GM11168 (cell line): ENCODE data around the gene MPIG6B.

Source experiments
- in situ Hi-C: fragments of 300-500 bp; cut with MboI; formaldehyde crosslinking; loops from one replicate; pipeline ENCODE4 v1.12.0; 2022; ENCODE audit warnings: low sequenced_read_pairs; ENCODE audit not compliant: unreplicated experiment

MPIG6B gene

DNA sequence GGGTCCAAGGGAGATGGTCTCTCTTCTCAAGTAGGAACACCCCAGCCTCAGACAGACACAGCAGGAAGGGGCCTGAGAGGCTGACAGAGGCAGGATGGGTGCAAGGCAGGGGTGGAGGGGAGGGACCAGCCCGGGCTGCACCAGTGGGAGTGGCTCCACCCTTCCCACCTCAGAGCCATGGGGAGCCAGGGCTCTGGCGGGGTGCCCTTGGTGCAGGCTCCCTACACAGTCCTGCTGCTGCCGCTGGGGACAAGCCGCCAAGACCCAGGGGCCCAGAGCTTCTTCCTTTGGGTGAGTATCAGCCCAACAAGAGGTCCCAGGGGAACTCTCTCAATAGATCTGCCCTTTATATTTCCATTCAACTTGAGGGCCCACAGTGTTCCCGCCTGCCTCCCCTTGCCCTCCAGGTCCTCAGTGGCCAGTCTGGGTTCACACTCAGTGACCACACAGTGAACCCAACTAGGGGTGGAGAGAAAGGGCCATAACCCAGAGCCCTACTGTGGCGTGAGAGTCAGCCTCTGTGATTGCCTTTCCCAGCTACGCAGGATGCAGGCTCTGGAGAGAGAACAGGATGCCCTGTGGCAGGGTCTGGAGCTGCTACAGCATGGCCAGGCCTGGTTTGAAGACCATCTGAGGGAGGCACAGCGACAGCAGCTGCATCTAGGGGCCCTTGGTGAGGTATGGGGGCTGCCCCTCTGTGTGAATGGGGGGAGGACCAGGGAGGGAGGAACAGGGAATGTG, 39.9 kb downstream of the MPIG6B start:
- in situ Hi-C loops: loop anchor here (10.0 kb wide), 1 partner anchor 78 kb away; the partner anchor contains the start of gene LY6G5C

DNA sequence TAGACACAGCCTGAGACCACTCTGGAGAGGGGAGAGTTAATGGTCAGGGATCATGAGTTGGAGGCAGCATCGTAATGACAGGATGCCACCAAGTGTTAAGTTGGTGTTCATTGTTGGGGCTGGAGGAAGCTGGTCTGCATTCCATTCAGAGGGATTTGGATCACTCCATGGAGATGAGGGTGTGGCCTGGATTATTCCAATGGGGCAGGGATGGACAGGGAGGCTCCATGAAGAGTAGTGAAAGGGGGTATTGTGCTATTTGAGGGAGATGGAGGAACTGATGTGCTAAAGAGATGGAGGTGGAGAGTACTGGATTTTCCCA, 40.4 kb downstream of the MPIG6B start:
- in situ Hi-C loops: loop anchor here (10.0 kb wide), 1 partner anchor 79 kb away; the partner anchor contains the start of gene LY6G5C

DNA sequence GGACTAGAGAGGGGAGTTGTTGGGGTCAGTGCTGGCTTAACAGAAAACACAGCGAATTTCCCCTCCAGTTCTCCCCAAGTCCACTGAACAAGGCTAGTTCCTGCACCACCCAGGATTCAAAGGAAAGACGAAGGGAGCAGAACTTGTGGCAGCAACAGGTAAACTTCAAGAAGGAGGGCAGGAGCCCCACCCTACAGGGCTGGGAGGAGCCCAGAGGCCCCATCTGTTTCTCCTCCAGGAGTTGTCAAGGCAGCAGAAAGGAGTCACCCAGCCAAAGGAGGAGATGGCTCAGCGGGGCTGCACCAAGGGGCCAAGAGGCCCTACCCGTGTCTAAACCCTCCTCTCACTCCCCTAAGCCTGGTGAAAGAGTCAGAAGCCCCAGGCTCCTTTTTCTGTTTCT, 41.0 kb downstream of the MPIG6B start:
- in situ Hi-C loops: loop anchor here (10.0 kb wide), 1 partner anchor 79 kb away; the partner anchor contains the start of gene LY6G5C

DNA sequence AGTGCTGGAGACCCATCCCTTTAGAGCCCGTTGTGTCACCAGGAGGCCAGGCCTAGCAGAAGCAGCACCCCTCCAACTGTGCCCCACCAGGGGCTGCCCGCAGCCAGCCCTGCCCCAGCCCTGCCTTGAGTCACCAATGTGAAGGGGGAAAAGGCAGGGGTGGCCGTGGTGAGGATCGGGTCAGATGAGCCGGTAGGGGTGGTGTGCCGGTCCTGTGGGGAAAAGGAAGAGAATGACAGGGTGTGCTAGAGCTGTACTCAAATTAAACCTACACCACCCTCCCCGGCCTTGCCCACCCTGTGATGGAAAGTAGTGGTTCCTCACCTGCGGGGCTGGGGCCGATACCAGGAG, 42.4 kb downstream of the MPIG6B start:
- in situ Hi-C loops: loop anchor here (10.0 kb wide), 1 partner anchor 81 kb away; the partner anchor contains the start of gene LY6G5C

DNA sequence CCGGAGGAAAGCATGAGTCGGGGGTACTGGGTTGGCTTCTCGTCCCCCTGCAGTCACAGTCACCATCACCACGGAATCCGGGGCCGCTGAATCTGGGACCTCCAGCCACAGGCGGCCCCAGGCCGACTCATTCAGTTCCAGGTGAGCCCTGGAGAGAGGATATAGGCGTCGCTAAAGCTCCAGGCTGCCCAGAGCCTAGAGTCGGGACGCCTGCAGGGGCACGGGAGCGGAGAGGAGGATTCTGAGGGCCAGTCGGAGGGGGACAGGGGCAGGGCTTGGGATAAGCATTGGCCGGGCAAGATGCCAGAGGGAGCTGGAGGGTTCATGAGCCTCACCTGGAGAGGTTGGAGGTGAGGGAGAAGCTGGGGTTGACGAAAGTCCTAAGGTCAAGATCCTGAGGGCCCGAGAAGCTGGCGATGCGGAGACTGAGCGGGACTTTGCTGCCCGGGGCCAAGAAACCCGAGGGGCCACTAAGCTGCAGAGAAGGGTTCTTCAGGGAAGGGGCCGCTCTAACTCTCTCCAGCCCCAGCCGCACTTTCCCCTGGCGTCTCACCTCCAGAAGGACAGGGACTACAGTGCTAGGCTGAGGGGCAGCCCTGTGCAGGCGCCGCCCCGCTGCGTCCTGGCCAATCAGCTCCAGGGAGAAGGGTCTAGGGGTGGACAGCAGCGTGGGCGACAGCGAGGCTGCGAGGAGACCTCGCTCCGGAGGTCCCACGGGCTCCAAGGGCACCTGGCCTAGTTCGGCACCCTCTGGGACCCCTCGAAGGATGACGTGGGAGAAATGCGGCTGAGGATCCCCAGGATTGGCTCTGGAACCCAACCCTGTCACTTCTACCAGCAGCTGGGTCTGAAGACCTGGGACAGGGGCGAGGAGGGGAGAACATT, 43.0 kb downstream of the MPIG6B start:
- in situ Hi-C loops: loop anchor here (10.0 kb wide), 1 partner anchor 81 kb away; the partner anchor contains the start of gene LY6G5C

DNA sequence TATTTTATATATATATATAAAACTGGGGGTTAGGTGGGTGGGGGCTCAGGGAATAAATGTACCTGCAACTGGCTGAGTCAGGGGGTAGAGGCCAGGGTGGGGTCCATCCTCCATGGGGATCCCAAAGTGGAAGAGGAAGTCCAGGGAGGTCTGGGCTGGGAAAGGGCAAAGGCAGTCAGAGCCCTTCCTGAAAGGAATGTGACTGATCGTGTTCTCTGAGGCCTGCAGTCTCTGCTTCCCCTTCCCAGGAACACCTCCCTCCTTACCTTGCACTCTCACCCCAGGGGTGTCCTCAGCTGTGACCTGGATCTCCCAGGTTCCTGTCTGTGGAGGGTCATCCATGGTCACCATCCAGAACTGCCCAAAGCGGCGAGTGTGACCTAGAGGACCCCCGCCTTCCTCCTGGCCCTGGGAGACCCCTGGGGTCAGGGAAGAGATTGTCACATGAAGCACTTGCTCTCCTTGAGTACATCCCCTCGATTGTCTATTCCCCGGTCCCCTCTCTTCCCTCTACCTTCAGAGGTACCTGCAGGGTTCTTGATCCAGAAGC, 44.0 kb downstream of the MPIG6B start:
- in situ Hi-C loops: loop anchor here (10.0 kb wide), 1 partner anchor 82 kb away; the partner anchor contains the start of gene LY6G5C

DNA sequence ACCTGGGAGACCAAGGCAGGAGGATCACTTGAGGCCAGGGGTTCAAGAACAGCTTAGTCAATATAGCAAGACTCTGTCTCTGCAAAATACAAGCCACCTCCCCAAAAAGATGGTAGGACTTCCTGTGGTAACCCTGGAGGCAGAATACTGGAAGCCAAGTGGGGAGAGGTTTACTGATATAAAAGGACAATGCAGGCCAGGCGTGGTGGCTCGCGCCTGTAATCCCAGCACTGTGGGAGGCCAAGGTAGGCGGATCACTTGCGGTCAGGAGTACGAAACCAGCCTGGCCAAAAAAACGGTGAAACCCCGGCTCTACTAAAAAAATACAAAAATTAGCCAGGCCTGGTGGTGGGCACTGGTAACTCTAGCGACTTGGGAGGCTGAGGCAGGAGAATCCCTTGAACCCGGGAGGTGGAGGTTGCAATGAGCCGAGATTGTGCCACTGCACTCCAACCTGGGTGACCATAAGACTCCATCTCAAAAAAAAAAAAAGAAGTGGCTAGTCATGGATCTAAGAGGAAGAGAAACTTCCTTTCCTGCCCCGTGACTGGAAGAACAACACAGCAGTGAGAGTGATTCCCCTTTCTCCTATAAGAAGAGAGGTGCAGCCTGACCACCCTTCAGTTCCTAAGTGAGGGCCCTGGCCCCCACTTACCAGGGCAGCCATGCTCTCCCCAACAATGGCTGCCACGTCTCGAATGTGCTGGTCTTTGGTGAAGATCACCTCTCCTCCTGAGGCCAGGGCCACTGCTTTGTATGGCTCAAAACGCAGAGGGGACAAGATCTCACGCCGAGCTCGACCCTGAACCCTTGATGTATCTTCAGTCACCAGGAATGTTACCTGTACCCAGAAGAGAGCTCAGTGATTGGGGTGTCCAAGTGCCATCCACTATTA, 45.4 kb downstream of the MPIG6B start:
- in situ Hi-C loops: loop anchor here (10.0 kb wide), 1 partner anchor 84 kb away; the partner anchor contains the start of gene LY6G5C

DNA sequence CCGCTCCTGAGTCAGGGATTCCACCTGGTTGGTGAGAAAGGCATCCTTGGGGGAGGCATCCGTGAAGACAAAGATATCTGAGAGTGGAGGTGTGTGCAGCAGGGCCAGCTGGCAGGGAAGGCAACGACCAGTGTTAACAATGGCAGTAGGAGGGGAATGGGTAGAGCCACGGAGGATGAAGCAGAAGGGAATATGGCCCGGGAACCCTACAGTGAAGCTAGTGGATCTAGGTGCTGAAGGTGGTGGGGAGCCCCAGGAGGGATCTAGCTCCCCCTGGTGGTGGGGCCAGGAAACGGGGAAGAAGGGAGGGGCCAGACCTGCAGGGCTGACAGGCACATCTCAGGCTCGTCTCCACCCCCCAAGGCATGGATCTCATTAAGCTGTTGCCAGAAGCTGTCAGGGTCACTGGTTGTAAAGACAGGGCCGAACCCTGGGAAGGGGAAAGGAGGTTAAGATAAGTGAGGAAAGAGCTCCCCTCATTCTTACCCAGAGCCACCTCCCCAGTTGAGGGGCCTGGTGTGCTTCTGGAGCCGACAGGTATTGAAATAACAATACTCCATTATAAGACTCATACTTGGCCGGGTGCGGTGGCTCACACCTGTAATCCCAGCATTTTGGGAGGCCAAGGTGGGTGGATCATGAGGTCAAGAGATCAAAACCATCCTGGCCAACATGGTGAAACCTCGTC, 46.7 kb downstream of the MPIG6B start:
- in situ Hi-C loops: loop anchor here (10.0 kb wide), 1 partner anchor 85 kb away; the partner anchor contains the start of gene LY6G5C

DNA sequence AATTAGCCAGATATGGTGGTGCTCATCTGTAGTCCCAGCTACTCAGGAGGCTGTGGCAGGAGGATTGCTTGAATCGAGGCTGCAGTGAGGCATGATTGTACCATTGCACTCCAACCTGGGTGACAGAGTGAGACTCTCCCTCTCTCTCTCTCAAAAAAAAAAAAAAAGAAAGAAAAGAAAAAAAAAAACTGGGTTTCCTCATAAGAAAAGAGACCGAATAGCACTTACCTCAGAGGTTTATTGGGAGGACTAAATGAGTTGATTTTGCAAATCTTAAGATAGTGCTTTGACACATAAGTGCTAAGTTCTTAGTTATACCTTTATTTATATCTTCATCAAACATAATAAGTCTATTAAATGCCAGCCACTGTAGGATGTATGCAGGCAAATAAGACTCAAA, 47.7 kb downstream of the MPIG6B start:
- in situ Hi-C loops: no loop called here

DNA sequence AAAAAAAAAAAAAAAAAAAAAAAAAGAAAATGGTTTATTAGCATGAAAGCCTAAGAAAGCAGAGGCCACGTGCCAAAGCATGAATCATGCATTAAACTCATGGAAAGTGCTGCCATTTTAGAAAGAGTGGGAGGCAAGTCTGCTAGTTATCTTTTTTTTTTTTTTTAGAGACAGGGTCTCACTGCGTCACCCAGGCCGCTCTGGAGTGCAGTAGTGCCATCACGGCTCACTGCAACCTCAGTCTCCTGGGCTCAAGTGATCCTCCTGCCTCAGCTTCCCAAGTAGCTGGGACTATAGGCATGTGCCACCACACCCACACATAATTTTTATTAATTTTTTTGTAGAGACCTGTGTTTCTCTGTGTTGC, 48.8 kb downstream of the MPIG6B start:
- in situ Hi-C loops: no loop called here

DNA sequence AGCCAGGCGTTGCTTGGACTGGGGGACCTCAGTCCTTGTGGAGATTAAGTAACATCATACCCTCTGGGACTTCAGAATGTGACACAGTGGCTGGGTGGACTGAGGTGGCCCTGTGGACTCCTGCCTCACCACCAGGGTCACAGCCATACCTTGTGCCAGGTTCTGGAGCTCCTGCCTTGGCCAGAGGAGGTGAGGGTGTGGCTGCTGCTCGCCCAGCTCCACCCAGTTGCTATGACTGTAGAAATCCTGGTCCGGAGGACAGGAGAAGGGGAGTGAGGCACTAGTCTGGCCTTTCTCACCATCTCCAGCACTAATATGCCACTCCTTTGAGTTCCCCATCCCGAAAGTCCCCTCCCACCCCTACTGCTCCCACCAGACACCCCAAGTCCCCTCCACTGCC, 52.0 kb downstream of the MPIG6B start:
- in situ Hi-C loops: no loop called here

DNA sequence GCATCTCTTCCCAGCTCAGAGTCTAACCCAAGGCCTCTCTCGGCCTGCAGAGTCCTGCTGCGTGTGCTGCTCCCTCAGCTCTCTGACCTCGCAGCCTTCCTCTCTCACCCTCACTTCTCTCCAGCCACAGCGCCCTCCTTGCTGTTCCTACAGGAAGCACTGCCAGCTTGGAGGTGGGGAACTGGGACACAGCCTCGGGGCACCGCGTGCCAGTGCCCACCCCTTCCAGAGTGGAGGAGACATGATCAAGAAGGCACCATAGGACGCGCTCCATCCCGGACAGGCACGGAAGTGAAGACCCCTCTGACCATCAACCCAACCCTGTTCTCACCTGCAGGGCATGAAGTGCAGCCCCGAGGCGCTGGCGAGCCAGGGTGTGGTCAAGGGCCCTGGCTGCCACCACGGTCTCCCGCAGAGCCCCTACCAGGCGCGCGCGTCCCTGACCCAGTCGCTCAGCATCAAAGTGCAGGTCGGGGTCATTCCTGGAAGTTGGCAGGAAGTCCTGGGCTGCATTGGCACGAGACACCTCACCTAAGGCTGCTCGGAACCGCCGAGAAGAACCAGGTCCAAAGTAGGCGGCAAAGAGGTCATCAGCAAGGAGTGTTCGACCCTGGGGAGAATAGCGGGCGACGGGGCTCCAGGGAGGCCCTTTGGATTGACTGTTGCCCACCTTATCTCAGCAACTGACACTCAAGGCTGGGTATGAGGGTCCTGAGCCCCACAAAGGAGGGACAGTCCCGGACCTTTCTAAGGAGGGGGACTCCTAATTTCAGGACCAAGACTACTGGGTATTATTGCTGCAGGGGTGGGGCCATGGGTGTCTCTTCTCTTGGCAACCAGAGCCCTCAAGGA, 52.7 kb downstream of the MPIG6B start:
- in situ Hi-C loops: no loop called here
